Prostate gland (tissue), 2 donors: ENCODE data around the gene SLC31A1. TPM values are rescaled to one million over a fixed set of nuclear protein-coding genes. Genes with fewer than 3 reads are reported as not detected.

Source experiments
- DNase-seq: peaks from one replicate; pipeline ENCODE4 v3.0.0-alpha.2; 2019; ENCODE audit warnings: low spot score
- H3K27ac ChIP-seq, 2 donors: fragments of 200-600 bp; sonication (generic); 2 replicates each; pipeline ENCODE4 v1.5.1; 2017 to 2019
- H3K27me3 ChIP-seq: fragments of 200-600 bp; sonication (generic); replicated peaks from 2 replicates; pipeline ENCODE4 v1.5.1; 2019; ENCODE audit not compliant: insufficient read depth
- H3K36me3 ChIP-seq, 2 donors: fragments of 200-600 bp; sonication (generic); 1 replicate in 1 of 2; 2 replicates in 1 of 2; pipeline versions ENCODE4 v1.5.1 to v1.8.1; 2017 to 2019
- H3K4me1 ChIP-seq: fragments of 200-600 bp; sonication (generic); replicated peaks from 2 replicates; pipeline ENCODE4 v1.5.1; 2019
- H3K4me3 ChIP-seq, 2 donors: fragments of 200-600 bp; sonication (generic); 2 replicates each; pipeline ENCODE4 v1.5.1; 2017 to 2019
- H3K9me3 ChIP-seq: fragments of 200-600 bp; sonication (generic); 2 replicates; pipeline ENCODE4 v1.5.1; 2017
- POLR2A ChIP-seq: fragments of 450-650 bp; IDR thresholded peaks from one replicate; pipeline ENCODE4 v1.6.1; 2016; ENCODE audit warnings: antibody characterized with exemption, mild to moderate bottlenecking
- POLR2AphosphoS5 ChIP-seq: sonication (generic); formaldehyde crosslinking; IDR thresholded peaks from one replicate; pipeline ENCODE4 v1.6.1; 2017; ENCODE audit warnings: antibody characterized with exemption
- WGBS: methylation state at CpG from one replicate; pipeline ENCODE4 v1.1.5; 2018; 5-methylcytosine and 5-hydroxymethylcytosine counted together
- intact Hi-C: fragments of 100-400 bp; cut with DNase I; formaldehyde crosslinking; loops from one replicate; pipeline ENCODE4 v1.14.2; 2022
- total RNA-seq, 2 donors: library from RNA; depleted of rRNA; stranded (reverse); fragments of >200 nt; gene quantifications; one replicate each; pipeline ENCODE4 v1.1.0, GENCODE V29; 2016
- TF ChIP-seq, protein P1 (sequence below), 4 experiments: fragments of 200-600 bp in 2 of 4; fragments of 450-650 bp in 2 of 4; sonication (generic) in 2 of 4; IDR thresholded peaks; 1 replicate in 3 of 4; 2 replicates in 1 of 4; pipeline ENCODE4 v1.5.1; 2016 to 2019; ENCODE audit warnings: antibody characterized with exemption in 4 of 4, mild to moderate bottlenecking in 2 of 4, moderate library complexity in 2 of 4

The SLC31A1 gene
- total RNA-seq, 2 donors from 2014 or later = 22.8 to 68.5 TPM

DNA sequence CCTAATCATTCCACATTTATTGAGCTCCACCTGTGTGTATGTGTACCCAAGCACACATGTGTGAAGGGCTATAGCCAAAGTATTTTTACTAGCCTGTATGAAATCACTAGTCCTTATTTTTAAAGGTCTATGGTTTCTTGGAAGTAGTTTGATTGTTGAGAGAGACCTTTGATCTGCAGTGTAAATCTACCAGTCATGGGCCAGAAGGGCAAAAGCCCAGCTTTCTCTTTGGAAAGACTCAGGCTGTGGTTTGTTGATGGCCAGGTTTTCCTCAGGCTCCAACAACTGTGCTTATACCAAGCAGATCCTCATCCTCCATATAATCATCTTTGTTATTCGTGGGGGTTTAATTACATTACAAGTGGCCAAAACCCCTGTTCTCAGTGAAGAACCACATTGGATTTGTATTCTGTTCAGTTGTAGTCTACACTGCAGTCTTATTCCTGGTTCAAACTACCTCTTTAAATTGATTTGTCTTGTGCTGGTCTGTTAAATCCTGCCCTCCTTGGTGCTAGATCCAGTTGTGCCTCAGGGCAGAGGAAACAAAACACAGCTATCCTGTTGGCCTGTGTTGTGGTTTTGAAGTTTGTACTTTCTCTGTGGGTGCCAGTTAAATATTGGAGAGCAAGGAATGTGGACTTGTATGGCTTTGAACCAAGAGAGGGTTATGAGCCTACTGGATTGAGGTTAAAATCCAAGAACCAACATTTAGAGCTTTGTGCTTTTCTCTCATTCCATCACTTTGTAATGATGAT, 40.8 kb downstream of the SLC31A1 start:
- Histone ChIP-seq H3K4me3 (no peak overlapping the region), H3K36me3 (peaks cover 0 to 6% of the 10 kb centered on the region in 2 donors), H3K27me3 (no peaks in the 10 kb centered on the region), H3K27ac (peak overlapping the region in 1 of 2 donors; percentile 30), H3K9me3 (no peaks in the 10 kb centered on the region), H3K4me1 (no peaks in the 10 kb centered on the region)
- peak; percentile 13 for DNase-seq
- intact Hi-C loops = no loop called here
- TF ChIP-seq, protein P1, sequence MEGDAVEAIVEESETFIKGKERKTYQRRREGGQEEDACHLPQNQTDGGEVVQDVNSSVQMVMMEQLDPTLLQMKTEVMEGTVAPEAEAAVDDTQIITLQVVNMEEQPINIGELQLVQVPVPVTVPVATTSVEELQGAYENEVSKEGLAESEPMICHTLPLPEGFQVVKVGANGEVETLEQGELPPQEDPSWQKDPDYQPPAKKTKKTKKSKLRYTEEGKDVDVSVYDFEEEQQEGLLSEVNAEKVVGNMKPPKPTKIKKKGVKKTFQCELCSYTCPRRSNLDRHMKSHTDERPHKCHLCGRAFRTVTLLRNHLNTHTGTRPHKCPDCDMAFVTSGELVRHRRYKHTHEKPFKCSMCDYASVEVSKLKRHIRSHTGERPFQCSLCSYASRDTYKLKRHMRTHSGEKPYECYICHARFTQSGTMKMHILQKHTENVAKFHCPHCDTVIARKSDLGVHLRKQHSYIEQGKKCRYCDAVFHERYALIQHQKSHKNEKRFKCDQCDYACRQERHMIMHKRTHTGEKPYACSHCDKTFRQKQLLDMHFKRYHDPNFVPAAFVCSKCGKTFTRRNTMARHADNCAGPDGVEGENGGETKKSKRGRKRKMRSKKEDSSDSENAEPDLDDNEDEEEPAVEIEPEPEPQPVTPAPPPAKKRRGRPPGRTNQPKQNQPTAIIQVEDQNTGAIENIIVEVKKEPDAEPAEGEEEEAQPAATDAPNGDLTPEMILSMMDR (IDR thresholded peaks at IDR 0.05) = no peak
- no peak for TF ChIP-seq POLR2A
- WGBS = 91% methylated on average over 1 of the region's 1 CpG

DNA sequence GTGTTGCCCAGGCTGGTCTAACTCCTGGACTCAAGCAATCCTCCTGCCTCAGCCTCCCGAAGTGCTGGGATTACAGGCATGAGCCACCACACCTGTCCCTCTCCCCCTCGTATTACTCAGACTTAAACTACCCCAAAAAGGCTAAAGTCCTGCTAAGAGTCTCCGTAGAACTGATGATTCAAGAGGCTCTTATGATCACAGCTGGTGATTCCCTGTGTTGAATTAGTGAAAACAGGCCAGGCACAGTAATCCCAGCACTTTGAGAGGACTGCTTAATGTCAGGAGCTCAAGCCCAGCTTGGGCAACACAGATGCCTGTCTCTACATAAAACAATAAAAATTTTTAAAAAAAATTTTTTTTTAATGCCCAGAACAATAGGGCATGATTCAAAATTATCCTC, 44.8 kb downstream of the SLC31A1 start:
- no peaks in the 10 kb centered on the region for H3K9me3 ChIP-seq
- H3K4me3 ChIP-seq = no peak overlapping the region
- intact Hi-C loops = no loop called here
- WGBS = 88% methylated on average over 3 of the region's 3 CpGs
- TF ChIP-seq, protein P1 (IDR thresholded peaks at IDR 0.05) = no peak
- TF ChIP-seq POLR2A = no peak
- no peak for TF ChIP-seq POLR2AphosphoS5
- H3K27me3 ChIP-seq = no peaks in the 10 kb centered on the region
- no peak for DNase-seq
- H3K27ac ChIP-seq = no peak overlapping the region
- H3K4me1 ChIP-seq = no peaks in the 10 kb centered on the region
- H3K36me3 ChIP-seq = no peaks in the 10 kb centered on the region

DNA sequence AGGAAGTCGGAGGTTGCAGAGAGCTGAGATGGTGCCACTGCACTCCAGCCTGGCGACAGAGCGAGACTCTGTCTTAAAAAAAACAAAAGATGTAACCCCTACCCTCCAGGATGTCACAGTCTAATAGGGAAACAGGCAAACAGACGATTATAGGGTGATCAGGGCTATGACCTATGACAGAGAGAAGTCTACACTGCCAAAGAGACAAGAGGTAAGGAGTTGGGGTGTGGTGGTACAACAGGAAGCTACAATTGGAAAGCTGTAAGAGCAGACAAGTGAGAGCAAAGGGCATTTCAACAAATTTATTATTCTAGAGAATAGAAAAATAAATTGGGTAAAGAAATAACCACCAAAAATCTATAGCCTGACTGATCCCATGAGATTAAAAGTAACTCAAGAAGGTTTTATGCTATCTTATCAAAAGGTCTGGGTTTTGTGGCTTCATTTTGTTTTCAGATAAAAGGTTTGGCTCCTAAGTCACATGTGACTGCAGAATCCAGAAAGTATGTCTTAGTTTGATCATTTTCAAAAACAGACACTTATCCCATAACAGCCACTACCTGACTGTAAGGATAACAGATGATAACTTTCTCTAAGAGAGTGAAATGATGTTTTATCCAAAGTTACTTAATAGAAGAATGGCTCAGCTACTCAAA, 46.7 kb downstream of the SLC31A1 start:
- Histone ChIP-seq H3K27me3 (no peaks in the 10 kb centered on the region), H3K4me1 (no peaks in the 10 kb centered on the region), H3K9me3 (no peaks in the 10 kb centered on the region), H3K36me3 (peaks cover 0 to 4% of the 10 kb centered on the region in 2 donors), H3K27ac (no peak overlapping the region), H3K4me3 (no peak overlapping the region)
- TF ChIP-seq, protein P1 (IDR thresholded peaks at IDR 0.05) = no peak
- TF ChIP-seq POLR2AphosphoS5 (no peak), POLR2A (no peak)
- 91% methylated on average over 4 of the region's 4 CpGs for WGBS
- DNase-seq = no peak
- intact Hi-C loops = no loop called here

DNA sequence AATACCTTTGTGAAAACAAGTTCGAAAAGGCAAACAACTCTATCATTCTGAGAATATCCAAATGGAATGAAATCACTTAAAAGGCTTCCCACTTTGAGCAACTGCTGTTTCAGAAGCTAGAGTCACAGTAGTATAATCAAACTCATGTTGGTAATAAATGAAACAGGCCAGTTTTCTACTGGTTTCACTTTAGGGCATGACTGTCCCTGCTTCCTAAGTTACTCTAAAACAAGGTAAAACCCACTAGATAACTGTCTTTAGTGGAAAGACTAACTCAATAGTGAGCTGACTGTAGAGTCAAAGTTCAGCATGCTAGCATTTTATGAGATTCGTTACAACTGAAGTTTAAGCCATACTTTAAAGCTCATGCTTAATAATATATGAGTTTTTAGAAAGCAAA, 48.0 kb downstream of the SLC31A1 start:
- TF ChIP-seq, protein P1 (IDR thresholded peaks at IDR 0.05) = no peak
- TF ChIP-seq POLR2AphosphoS5 (no peak), POLR2A (no peak)
- WGBS = 86% methylated on average over 2 of the region's 2 CpGs
- Histone ChIP-seq H3K4me1 (no peaks in the 10 kb centered on the region), H3K9me3 (no peaks in the 10 kb centered on the region), H3K27me3 (no peaks in the 10 kb centered on the region), H3K4me3 (no peak overlapping the region), H3K27ac (no peak overlapping the region), H3K36me3 (peaks cover 0 to 4% of the 10 kb centered on the region in 2 donors)
- DNase-seq = no peak
- intact Hi-C loops = no loop called here
